HG02938 (cell line): ENCODE measurements around the gene NGEF.
"Not testable (repeated sequence)": the region's sequence is repeated elsewhere in the genome, so short reads cannot be mapped to it uniquely, and the experiment has no call there.

Source experiments
- ATAC-seq: cut with Tn5 transposase; IDR thresholded peaks from one replicate; pipeline ENCODE4 v1.9.1; 2021; ENCODE audit warnings: mild to moderate bottlenecking, moderate library complexity; ENCODE audit not compliant: unreplicated experiment

The NGEF gene

GRCh38 chr2:232929303-232930058 is 83.6 kb downstream of the NGEF start:
- ATAC-seq, result no peak

- ATAC-seq, result no peak
Observed at GRCh38 chr2:232928551-232929302, 84.3 kb downstream of the NGEF start.

GRCh38 chr2:232927793-232928550 is 85.1 kb downstream of the NGEF start:
- ATAC-seq, result no peak

- ATAC-seq, result no peak
Observed at GRCh38 chr2:232927032-232927792, 85.8 kb downstream of the NGEF start.

- no peak for ATAC-seq
Observed at GRCh38 chr2:232926431-232926939, 86.6 kb downstream of the NGEF start.

DNA sequence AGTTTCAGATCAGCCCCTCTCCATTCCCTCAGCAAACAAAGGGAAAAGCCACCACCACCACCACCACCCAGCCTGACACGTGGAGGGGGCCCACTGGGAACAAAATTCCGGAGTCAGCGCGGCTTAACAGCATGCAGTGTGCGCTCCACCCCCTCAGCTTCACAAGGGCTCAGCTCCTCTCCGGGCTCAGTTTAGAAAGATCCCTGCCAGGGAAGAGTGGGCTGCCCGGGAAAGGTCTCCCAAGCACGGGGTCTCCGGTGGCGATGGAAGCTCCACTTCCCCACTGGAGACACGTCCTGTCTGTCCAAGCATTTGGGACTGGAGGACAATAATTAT is 87.3 kb downstream of the NGEF start:
- ATAC-seq, result no peak

DNA sequence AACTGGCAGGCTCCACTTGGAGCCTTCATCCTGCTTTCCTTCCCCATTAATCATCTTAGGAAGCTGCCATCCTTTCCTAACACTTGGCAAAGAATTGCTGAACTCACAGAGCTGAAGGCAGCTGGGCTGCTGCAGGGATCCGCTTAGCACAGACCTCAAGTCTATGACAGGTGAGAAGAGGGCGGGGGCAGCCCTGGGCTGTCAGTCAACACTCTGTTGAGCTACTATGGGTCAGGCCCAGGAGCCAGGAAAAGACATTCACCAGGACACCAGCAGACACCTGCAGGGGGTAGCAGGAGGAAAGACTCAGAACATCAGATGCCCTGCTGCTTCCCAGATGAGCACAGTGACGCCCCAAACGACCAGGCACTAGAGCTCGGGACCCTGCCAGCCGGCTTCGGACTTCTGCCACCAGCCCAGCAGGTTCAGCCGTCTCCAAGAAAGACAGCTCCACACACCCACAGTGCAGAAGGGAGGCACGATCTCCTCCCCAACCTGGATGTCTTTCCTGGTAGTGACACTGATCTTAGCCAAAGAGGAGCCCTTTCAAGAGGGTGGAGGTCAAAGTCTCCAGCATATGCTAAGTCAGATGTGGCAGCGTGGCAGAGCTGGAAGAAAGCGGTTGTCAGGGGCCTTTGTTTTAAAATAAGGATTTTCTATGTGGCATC is 87.8 kb downstream of the NGEF start:
- ATAC-seq, result no peak

- ATAC-seq, result no peak
Observed at GRCh38 chr2:232924433-232924832, 88.6 kb downstream of the NGEF start.

DNA sequence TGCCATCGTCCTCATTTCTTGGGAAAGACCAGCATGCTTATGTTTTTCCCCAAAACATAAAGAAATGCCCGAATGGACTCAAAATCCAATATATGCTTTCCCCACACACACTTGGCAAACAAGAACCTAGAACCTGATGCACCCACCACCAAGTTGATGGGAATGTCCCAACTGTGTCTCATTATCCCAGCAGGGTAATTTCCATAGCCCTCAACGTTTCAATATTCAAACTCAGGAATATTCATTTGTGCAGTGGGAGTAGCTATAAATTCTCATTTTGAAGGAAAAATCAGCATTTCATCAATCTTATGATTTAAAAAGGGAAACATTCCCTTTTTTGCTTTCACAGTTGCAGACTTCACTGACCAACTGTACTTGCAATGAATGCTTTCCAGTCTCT is 92.3 kb downstream of the NGEF start:
- ATAC-seq, result no peak

DNA sequence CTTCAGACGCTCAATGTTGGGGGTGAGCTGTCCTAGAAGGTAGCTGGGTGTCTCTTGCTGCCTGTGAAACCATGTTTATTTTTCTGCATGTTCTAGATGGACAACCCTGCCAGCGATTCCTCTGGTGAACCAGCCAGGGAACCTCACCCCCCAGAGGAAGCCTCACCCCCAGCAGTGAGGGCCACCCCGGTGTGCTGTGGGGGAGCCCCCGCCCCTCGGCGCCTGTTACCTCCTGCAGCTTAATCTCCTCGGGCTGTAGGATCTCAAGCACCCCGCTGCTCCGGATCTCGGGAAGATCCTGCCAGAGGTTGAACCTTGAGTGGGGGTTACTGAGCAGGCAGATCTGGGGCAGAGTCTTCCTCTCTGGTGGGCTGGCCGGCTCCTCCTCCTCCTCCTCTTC is 93.0 kb downstream of the NGEF start:
- ATAC-seq, result no peak

DNA sequence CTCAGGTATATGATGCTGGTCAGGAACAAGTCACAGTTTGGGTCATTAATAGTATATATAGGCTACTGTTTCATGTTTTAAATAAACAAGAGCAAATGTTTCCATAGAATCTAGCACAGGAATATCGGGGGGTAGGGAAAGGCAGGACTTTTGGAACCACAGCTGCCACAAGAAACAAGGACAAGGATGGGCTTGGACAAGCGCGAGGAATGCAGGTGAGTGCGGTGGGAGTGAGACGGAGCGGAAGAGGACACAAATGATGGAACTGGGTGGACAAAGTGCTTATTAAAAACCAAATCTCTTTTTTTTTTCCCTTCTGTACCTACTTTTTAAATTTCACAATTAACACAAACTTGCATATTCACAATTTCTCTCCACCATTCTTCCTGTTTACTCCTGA is 93.9 kb downstream of the NGEF start:
- ATAC-seq, result no peak

DNA sequence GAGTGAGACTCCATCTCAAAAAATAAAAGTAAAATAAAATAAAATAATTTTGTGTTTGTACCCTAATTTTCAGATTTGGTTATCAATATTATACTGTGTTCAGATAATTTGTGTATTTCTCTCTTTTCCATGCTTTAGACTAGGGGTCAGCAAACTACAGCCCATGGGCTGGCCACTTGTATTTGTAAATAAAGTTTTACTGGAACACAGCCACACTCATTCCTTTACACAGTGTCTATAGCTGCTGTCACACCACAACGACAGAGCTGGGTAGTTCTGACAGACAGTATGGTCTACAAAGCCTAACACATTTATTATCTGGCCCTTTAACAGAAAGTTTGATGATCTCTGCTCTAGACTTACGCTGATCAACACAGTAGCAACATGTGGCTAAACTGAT is 99.2 kb downstream of the NGEF start:
- no peak for ATAC-seq

DNA sequence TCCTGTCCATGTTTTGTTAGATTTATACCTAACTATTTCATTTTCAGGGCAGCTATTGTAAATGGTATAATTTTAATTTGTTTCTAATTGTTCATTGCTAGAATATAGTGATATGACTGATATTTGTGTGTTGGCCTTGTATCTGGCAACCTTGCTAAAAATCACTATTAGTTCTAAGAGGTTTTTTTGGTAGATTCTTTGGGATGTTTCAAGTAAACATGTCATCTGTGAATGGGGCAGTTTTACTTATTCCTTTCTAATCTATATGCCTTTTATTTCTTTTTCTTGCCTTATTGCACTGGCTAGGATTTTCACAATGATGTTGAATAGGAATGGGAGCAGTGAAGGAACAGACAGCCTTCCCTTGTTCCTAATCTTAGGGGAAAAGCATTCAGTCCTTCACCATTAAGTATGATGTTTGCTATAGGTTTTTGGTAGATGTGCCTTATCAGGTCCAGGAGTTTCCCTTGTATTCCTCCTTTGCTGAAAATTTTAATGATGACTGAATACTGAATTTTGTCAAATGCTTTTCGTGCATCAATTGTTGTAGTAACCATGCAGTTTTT is 101.3 kb downstream of the NGEF start:
- no peak for ATAC-seq

- no peak for ATAC-seq
Observed at GRCh38 chr2:232910376-232910775, 102.7 kb downstream of the NGEF start.

DNA sequence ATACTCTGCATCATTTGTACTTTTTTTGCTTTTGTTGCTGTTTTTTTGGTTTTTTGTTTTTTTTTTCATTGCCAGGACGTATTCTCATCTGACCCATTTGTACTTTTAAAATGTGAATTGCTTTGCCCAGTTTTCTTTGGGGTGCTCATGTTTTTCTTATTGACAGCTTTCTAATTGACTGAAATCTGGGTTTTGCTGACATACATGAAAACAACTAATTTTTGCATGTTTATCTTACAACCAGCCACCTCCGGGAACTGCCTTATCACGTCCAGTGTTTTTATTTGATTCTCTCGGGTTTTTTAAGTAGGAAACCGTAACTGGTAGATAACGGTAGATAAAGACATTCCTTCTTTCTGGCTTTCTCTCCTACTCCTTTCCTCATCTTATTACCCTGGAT is 104.4 kb downstream of the NGEF start:
- ATAC-seq, result no peak

- not testable (repeated sequence) for ATAC-seq
Observed at GRCh38 chr2:232907718-232908085, 105.4 kb downstream of the NGEF start.

DNA sequence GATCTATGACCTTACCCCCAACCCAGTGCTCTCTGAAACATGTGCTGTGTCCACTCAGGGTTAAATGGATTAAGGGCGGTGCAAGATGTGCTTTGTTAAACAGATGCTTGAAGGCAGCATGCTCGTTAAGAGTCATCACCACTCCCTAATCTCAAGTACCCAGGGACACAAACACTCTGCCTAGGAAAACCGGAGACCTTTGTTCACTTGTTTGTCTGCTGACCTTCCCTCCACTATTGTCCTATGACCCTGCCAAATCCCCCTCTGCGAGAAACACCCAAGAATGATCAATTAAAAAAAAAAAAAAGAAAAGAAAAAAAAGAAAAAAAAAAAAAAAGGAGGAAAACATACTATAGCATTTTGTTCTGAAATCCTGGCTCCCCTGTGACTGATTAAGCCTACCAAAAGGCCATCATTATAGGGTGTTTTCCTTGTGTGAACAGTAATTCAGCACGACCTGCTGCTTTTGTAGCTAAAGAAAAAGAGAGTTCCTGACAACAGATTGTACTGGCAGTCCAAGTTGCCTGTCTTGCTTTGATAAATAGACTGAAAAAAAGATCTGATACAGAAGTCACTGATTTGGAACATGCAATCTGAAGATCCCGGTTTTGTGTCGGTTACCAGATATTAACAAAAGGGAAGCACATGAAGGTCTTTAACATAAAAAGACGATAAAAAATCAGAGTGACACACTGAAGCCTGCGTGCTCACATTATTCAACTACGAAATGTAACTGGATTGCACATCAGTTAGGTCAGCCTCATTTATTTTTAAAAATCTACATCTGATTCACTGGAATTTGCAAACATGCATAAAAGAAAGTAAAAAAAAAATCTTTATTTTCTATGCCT is 106.0 kb downstream of the NGEF start:
- not testable (repeated sequence) for ATAC-seq

DNA sequence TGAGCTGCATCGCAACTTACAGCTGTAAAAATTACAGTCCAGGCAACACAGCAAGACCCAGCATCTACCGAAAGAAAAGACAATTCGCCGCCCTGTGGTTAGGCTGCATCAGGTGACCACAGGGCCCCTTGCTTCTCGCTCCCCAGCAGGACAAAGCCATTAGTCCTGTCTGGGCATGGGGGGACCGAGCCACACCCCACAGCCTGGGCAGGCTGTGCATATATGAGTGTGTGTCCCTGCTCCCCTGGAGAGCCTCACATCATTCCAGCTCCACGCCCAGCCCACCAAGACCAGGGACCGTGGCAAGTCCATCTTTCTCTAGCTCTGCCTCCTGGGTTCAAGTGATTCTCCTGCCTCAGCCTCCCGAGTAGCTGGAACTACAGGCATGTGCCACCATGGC is 109.1 kb downstream of the NGEF start:
- no peak for ATAC-seq
